ENCODE measurements around the gene C4A. TPM values are rescaled to one million over a fixed set of nuclear protein-coding genes. Genes with fewer than 3 reads are reported as not detected.
"Not testable (repeated sequence)": the region's sequence is repeated elsewhere in the genome, so short reads cannot be mapped to it uniquely, and the experiment has no call there.

C4A gene
- total RNA-seq, 1 experiment from 2014 or later, result 8.1 TPM

GRCh38 chr6:32007086-32007485, 25.2 kb downstream of the C4A start:
- H3K36me3 ChIP-seq (ENCODE audit: control insufficient read depth, insufficient read depth, low read length); H3K27me3 ChIP-seq (ENCODE audit: control insufficient read depth, insufficient read depth, low read length); H3K9me3 ChIP-seq (ENCODE audit: control insufficient read depth, insufficient read depth, low read depth, low read length); BruUV-seq (replicated peaks); H3K27ac ChIP-seq (ENCODE audit: low read length); POLR2A ChIA-PET; ATAC-seq; CTCF ChIA-PET; H3K4me3 ChIP-seq (ENCODE audit: low read depth in 2 of 2, low read length in 2 of 2); H3K4me1 ChIP-seq (ENCODE audit: control insufficient read depth, insufficient read depth, low read length); DNase-seq (ENCODE audit: low read depth, low spot score); in situ Hi-C loops (cut with HindIII; ENCODE audit: low pct_unique_long_range_greater_than_20kb, low sequenced_read_pairs); intact Hi-C loops (cut with micrococcal nuclease; ENCODE audit: unreplicated experiment): not testable (repeated sequence)

GRCh38 chr6:32008037-32008436, 26.2 kb downstream of the C4A start:
- intact Hi-C loops (cut with micrococcal nuclease; ENCODE audit: unreplicated experiment); POLR2A ChIA-PET; ATAC-seq; H3K27ac ChIP-seq (ENCODE audit: low read length); DNase-seq (ENCODE audit: low read depth, low spot score); H3K36me3 ChIP-seq (ENCODE audit: control insufficient read depth, insufficient read depth, low read length); H3K4me3 ChIP-seq (ENCODE audit: low read depth in 2 of 2, low read length in 2 of 2); H3K27me3 ChIP-seq (ENCODE audit: control insufficient read depth, insufficient read depth, low read length); in situ Hi-C loops (cut with HindIII; ENCODE audit: low pct_unique_long_range_greater_than_20kb, low sequenced_read_pairs); H3K9me3 ChIP-seq (ENCODE audit: control insufficient read depth, insufficient read depth, low read depth, low read length); BruUV-seq (replicated peaks); CTCF ChIA-PET; H3K4me1 ChIP-seq (ENCODE audit: control insufficient read depth, insufficient read depth, low read length): not testable (repeated sequence)

- in situ Hi-C loops (cut with HindIII; ENCODE audit: low pct_unique_long_range_greater_than_20kb, low sequenced_read_pairs); BruUV-seq (replicated peaks); H3K4me1 ChIP-seq (ENCODE audit: control insufficient read depth, insufficient read depth, low read length); H3K27ac ChIP-seq (ENCODE audit: low read length); H3K36me3 ChIP-seq (ENCODE audit: control insufficient read depth, insufficient read depth, low read length); DNase-seq (ENCODE audit: low read depth, low spot score); POLR2A ChIA-PET; H3K9me3 ChIP-seq (ENCODE audit: control insufficient read depth, insufficient read depth, low read depth, low read length); intact Hi-C loops (cut with micrococcal nuclease; ENCODE audit: unreplicated experiment); H3K4me3 ChIP-seq (ENCODE audit: low read depth in 2 of 2, low read length in 2 of 2); H3K27me3 ChIP-seq (ENCODE audit: control insufficient read depth, insufficient read depth, low read length); ATAC-seq: not testable (repeated sequence)
- CTCF ChIA-PET, result interaction anchor here (0.6 kb wide), 1 partner anchor 99 kb away, joined by 3 read pairs; no protein-coding TSS in a partner anchor
Observed at GRCh38 chr6:32008616-32009015, 26.8 kb downstream of the C4A start.

GRCh38 chr6:32009537-32009936, 27.7 kb downstream of the C4A start:
- ATAC-seq; DNase-seq (ENCODE audit: low read depth, low spot score); intact Hi-C loops (cut with micrococcal nuclease; ENCODE audit: unreplicated experiment); H3K27me3 ChIP-seq (ENCODE audit: control insufficient read depth, insufficient read depth, low read length); H3K9me3 ChIP-seq (ENCODE audit: control insufficient read depth, insufficient read depth, low read depth, low read length); H3K4me1 ChIP-seq (ENCODE audit: control insufficient read depth, insufficient read depth, low read length); H3K27ac ChIP-seq (ENCODE audit: low read length); BruUV-seq (replicated peaks); H3K4me3 ChIP-seq (ENCODE audit: low read depth in 2 of 2, low read length in 2 of 2); POLR2A ChIA-PET; in situ Hi-C loops (cut with HindIII; ENCODE audit: low pct_unique_long_range_greater_than_20kb, low sequenced_read_pairs); CTCF ChIA-PET; H3K36me3 ChIP-seq (ENCODE audit: control insufficient read depth, insufficient read depth, low read length): not testable (repeated sequence)

- H3K9me3 ChIP-seq (ENCODE audit: control insufficient read depth, insufficient read depth, low read depth, low read length); H3K27ac ChIP-seq (ENCODE audit: low read length); in situ Hi-C loops (cut with HindIII; ENCODE audit: low pct_unique_long_range_greater_than_20kb, low sequenced_read_pairs); H3K27me3 ChIP-seq (ENCODE audit: control insufficient read depth, insufficient read depth, low read length); BruUV-seq (replicated peaks); H3K4me3 ChIP-seq (ENCODE audit: low read depth in 2 of 2, low read length in 2 of 2); POLR2A ChIA-PET; CTCF ChIA-PET; intact Hi-C loops (cut with micrococcal nuclease; ENCODE audit: unreplicated experiment); ATAC-seq; H3K4me1 ChIP-seq (ENCODE audit: control insufficient read depth, insufficient read depth, low read length); DNase-seq (ENCODE audit: low read depth, low spot score); H3K36me3 ChIP-seq (ENCODE audit: control insufficient read depth, insufficient read depth, low read length): not testable (repeated sequence)
Observed at GRCh38 chr6:32010856-32011530, 29.1 kb downstream of the C4A start.

GRCh38 chr6:32012941-32013617, 31.2 kb downstream of the C4A start:
- H3K9me3 ChIP-seq (ENCODE audit: control insufficient read depth, insufficient read depth, low read depth, low read length); POLR2A ChIA-PET; H3K27me3 ChIP-seq (ENCODE audit: control insufficient read depth, insufficient read depth, low read length); H3K4me3 ChIP-seq (ENCODE audit: low read depth in 2 of 2, low read length in 2 of 2); BruUV-seq (replicated peaks); in situ Hi-C loops (cut with HindIII; ENCODE audit: low pct_unique_long_range_greater_than_20kb, low sequenced_read_pairs); ATAC-seq; DNase-seq (ENCODE audit: low read depth, low spot score); H3K4me1 ChIP-seq (ENCODE audit: control insufficient read depth, insufficient read depth, low read length); intact Hi-C loops (cut with micrococcal nuclease; ENCODE audit: unreplicated experiment); H3K27ac ChIP-seq (ENCODE audit: low read length); H3K36me3 ChIP-seq (ENCODE audit: control insufficient read depth, insufficient read depth, low read length); CTCF ChIA-PET: not testable (repeated sequence)

GRCh38 chr6:32013738-32014137, 31.9 kb downstream of the C4A start:
- CTCF ChIA-PET; in situ Hi-C loops (cut with HindIII; ENCODE audit: low pct_unique_long_range_greater_than_20kb, low sequenced_read_pairs); POLR2A ChIA-PET; ATAC-seq; DNase-seq (ENCODE audit: low read depth, low spot score); H3K4me1 ChIP-seq (ENCODE audit: control insufficient read depth, insufficient read depth, low read length); H3K4me3 ChIP-seq (ENCODE audit: low read depth in 2 of 2, low read length in 2 of 2); BruUV-seq (replicated peaks); H3K27me3 ChIP-seq (ENCODE audit: control insufficient read depth, insufficient read depth, low read length); H3K9me3 ChIP-seq (ENCODE audit: control insufficient read depth, insufficient read depth, low read depth, low read length); H3K36me3 ChIP-seq (ENCODE audit: control insufficient read depth, insufficient read depth, low read length); intact Hi-C loops (cut with micrococcal nuclease; ENCODE audit: unreplicated experiment); H3K27ac ChIP-seq (ENCODE audit: low read length): not testable (repeated sequence)
